ENCODE measurements around the gene RNF112. TPM values are rescaled to one million over a fixed set of nuclear protein-coding genes. Genes with fewer than 3 reads are reported as not detected.
"Not testable (repeated sequence)": the region's sequence is repeated elsewhere in the genome, so short reads cannot be mapped to it uniquely, and the experiment has no call there.

RNF112 gene
- total RNA-seq, 1 donor from 2014 or later: 1.6 TPM

GRCh38 chr17:19442731-19443130, 31.7 kb downstream of the RNF112 start:
- no peak for TF ChIP-seq CTCF (IDR thresholded peaks at IDR 0.05; ENCODE audit: borderline replicate concordance)
- H3K36me3 ChIP-seq: no peaks in the 10 kb centered on the region
- DNase-seq: no peak
- H3K4me1 ChIP-seq: no peaks in the 10 kb centered on the region
- no peak overlapping the region for H3K4me3 ChIP-seq
- H3K9me3 ChIP-seq (replicated peaks): peaks cover 23% of the 10 kb centered on the region
- intact Hi-C loops (cut with micrococcal nuclease): no loop called here
- H3K27me3 ChIP-seq (ENCODE audit: low read depth): no peaks in the 10 kb centered on the region
- no peak overlapping the region for H3K27ac ChIP-seq (replicated peaks)

- peaks cover 23% of the 10 kb centered on the region for H3K9me3 ChIP-seq (replicated peaks)
- no peak overlapping the region for H3K4me3 ChIP-seq
- no peak overlapping the region for H3K27ac ChIP-seq (replicated peaks)
- H3K4me1 ChIP-seq: no peaks in the 10 kb centered on the region
- intact Hi-C loops (cut with micrococcal nuclease): no loop called here
- H3K36me3 ChIP-seq: no peaks in the 10 kb centered on the region
- no peak for TF ChIP-seq CTCF (IDR thresholded peaks at IDR 0.05; ENCODE audit: borderline replicate concordance)
- no peaks in the 10 kb centered on the region for H3K27me3 ChIP-seq (ENCODE audit: low read depth)
- no peak for DNase-seq
Measured at GRCh38 chr17:19443148-19443547, 32.1 kb downstream of the RNF112 start.

- Histone ChIP-seq H3K4me1 (no peaks in the 10 kb centered on the region), H3K36me3 (no peaks in the 10 kb centered on the region), H3K27ac (replicated peaks) (no peak overlapping the region), H3K9me3 (replicated peaks) (peaks cover 23% of the 10 kb centered on the region), H3K4me3 (no peak overlapping the region), H3K27me3 (ENCODE audit: low read depth) (no peaks in the 10 kb centered on the region)
- no peak for DNase-seq
- TF ChIP-seq CTCF (IDR thresholded peaks at IDR 0.05; ENCODE audit: borderline replicate concordance): no peak
- intact Hi-C loops (cut with micrococcal nuclease): no loop called here
Measured at GRCh38 chr17:19445105-19445504, 34.1 kb downstream of the RNF112 start.

GRCh38 chr17:19446577-19446976, 35.5 kb downstream of the RNF112 start:
- not testable (repeated sequence) for H3K4me3 ChIP-seq; H3K4me1 ChIP-seq; H3K27me3 ChIP-seq (ENCODE audit: low read depth); H3K36me3 ChIP-seq; DNase-seq
- peak overlapping the region; percentile 49 for H3K27ac ChIP-seq (replicated peaks)
- intact Hi-C loops (cut with micrococcal nuclease): loop anchor here (2.0 kb wide), 1 partner anchor 84 kb away; the partner anchor contains the start of gene B9D1
- peaks cover 23% of the 10 kb centered on the region for H3K9me3 ChIP-seq (replicated peaks)

GRCh38 chr17:19447085-19447583, 36.1 kb downstream of the RNF112 start:
- Histone ChIP-seq H3K9me3 (replicated peaks) (peaks cover 23% of the 10 kb centered on the region), H3K27ac (replicated peaks) (peak overlapping the region; percentile 49), H3K36me3 (no peaks in the 10 kb centered on the region), H3K4me1 (no peaks in the 10 kb centered on the region), H3K27me3 (ENCODE audit: low read depth) (peaks cover 9% of the 10 kb centered on the region), H3K4me3 (no peak overlapping the region)
- intact Hi-C loops (cut with micrococcal nuclease): loop anchor here (2.0 kb wide), 1 partner anchor 84 kb away; the partner anchor contains the start of gene B9D1
- no peak for DNase-seq
- peak; percentile 97 for TF ChIP-seq CTCF (IDR thresholded peaks at IDR 0.05; ENCODE audit: borderline replicate concordance)

GRCh38 chr17:19448341-19449268, 37.6 kb downstream of the RNF112 start:
- Histone ChIP-seq H3K27me3 (ENCODE audit: low read depth) (peaks cover 14% of the 10 kb centered on the region), H3K27ac (replicated peaks) (no peak overlapping the region), H3K4me1 (no peaks in the 10 kb centered on the region), H3K4me3 (no peak overlapping the region), H3K9me3 (replicated peaks) (peaks cover 14% of the 10 kb centered on the region), H3K36me3 (no peaks in the 10 kb centered on the region)
- intact Hi-C loops (cut with micrococcal nuclease): no loop called here
- DNase-seq: no peak
- TF ChIP-seq CTCF (IDR thresholded peaks at IDR 0.05; ENCODE audit: borderline replicate concordance): no peak
